Calu3 (cell line): Measurements from ENCODE around the gene HMCN2. TPM values are rescaled to one million over a fixed set of nuclear protein-coding genes. Genes with fewer than 3 reads are reported as not detected.

Source experiments
- BruUV-seq: library from RNA; stranded (reverse); fragments of 400-500 nt; replicated peaks from 2 replicates; lab custom pipeline; 2021; lab: Mats Ljungman, UMichigan
- CTCF ChIA-PET: fragments of 300-600 bp; sonication (Branson Sonifier 250); formaldehyde crosslinking; loops from one replicate; lab custom pipeline; 2022; ENCODE audit warnings: antibody characterized with exemption; lab: Charles Lee
- DNase-seq: peaks from one replicate; pipeline ENCODE4 v3.0.0; 2022
- H3K27ac Mint-ChIP-seq: one replicate; pipeline ENCODE4 v1.8.0; 2022; ENCODE audit warnings: mixed read lengths; ENCODE audit not compliant: unreplicated experiment
- H3K27me3 Mint-ChIP-seq: one replicate; pipeline ENCODE4 v1.8.0; 2022; ENCODE audit warnings: mixed read lengths; ENCODE audit not compliant: unreplicated experiment
- H3K36me3 Mint-ChIP-seq: one replicate; pipeline ENCODE4 v1.8.0; 2022; ENCODE audit warnings: mild to moderate bottlenecking, moderate library complexity, mixed read lengths; ENCODE audit not compliant: insufficient read depth, unreplicated experiment
- H3K4me1 Mint-ChIP-seq: one replicate; pipeline ENCODE4 v1.8.0; 2022; ENCODE audit warnings: mild to moderate bottlenecking, low read depth, mixed read lengths; ENCODE audit not compliant: unreplicated experiment
- H3K4me3 Mint-ChIP-seq: one replicate; pipeline ENCODE4 v1.8.0; 2022; ENCODE audit warnings: mild to moderate bottlenecking, low read depth, moderate library complexity, mixed read lengths; ENCODE audit not compliant: unreplicated experiment
- H3K9me3 Mint-ChIP-seq: one replicate; pipeline ENCODE4 v1.8.0; 2022; ENCODE audit warnings: low read depth, mixed read lengths; ENCODE audit not compliant: unreplicated experiment
- intact Hi-C: fragments of 100-400 bp; cut with micrococcal nuclease; formaldehyde crosslinking; loops from one replicate; pipeline ENCODE4 v1.10.0; 2022; ENCODE audit not compliant: unreplicated experiment
- total RNA-seq: library from RNA; stranded (reverse); gene quantifications from 2 replicates; pipeline ENCODE4 v1.2.3, GENCODE V29; 2022
- TF ChIP-seq, protein P1 (sequence below): fragments of 200-600 bp; IDR thresholded peaks from one replicate; pipeline ENCODE4 v1.8.0; 2022; ENCODE audit warnings: antibody characterized with exemption; ENCODE audit not compliant: unreplicated experiment

The HMCN2 gene
- total RNA-seq, 1 experiment from 2014 or later = not detected

DNA sequence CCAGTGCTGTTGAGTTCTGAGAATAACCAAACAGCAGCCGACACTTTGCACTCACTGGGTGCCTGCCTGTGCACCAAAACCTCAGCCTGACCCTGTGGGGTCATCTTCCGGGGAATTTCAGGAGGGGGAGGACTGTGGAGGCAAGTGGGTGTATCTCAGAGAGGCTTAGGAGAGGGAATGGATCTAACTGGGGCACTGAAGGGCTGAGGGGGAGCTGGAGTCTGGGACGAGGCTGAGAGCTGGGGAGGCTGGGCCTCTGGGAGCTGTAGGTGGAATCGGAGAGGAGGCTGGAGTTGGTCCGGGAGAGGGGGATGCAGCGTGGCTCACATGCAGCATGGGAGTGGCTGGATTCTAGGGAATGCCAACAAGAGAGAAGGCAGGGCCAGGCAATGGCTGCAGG lies 164.3 kb downstream of the HMCN2 start:
- no peak overlapping the region for H3K27ac Mint-ChIP-seq
- CTCF ChIA-PET = no interaction called here

DNA sequence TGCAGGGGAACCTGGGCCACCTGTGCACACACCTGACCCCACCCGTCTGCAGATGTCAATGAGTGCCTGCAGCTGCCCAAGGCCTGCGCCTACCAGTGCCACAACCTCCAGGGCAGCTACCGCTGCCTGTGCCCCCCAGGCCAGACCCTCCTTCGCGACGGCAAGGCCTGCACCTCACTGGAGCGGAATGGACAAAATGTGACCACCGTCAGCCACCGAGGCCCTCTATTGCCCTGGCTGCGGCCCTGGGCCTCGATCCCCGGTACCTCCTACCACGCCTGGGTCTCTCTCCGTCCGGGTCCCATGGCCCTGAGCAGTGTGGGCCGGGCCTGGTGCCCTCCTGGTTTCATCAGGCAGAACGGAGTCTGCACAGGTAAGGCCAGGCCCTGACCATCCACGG lies 164.7 kb downstream of the HMCN2 start:
- Mint-ChIP-seq H3K4me1 (peaks cover 8% of the 10 kb centered on the region), H3K27me3 (peaks cover 21% of the 10 kb centered on the region), H3K36me3 (no peaks in the 10 kb centered on the region), H3K4me3 (no peak overlapping the region), H3K9me3 (peaks cover 3% of the 10 kb centered on the region), H3K27ac (no peak overlapping the region)
- CTCF ChIA-PET = no interaction called here
- no TSS peak for BruUV-seq
- DNase-seq = no peak
- intact Hi-C loops = no loop called here
- TF ChIP-seq, protein P1, sequence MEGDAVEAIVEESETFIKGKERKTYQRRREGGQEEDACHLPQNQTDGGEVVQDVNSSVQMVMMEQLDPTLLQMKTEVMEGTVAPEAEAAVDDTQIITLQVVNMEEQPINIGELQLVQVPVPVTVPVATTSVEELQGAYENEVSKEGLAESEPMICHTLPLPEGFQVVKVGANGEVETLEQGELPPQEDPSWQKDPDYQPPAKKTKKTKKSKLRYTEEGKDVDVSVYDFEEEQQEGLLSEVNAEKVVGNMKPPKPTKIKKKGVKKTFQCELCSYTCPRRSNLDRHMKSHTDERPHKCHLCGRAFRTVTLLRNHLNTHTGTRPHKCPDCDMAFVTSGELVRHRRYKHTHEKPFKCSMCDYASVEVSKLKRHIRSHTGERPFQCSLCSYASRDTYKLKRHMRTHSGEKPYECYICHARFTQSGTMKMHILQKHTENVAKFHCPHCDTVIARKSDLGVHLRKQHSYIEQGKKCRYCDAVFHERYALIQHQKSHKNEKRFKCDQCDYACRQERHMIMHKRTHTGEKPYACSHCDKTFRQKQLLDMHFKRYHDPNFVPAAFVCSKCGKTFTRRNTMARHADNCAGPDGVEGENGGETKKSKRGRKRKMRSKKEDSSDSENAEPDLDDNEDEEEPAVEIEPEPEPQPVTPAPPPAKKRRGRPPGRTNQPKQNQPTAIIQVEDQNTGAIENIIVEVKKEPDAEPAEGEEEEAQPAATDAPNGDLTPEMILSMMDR = no peak

More for the DNA sequence above, 164.3 kb downstream of the HMCN2 start:
- Mint-ChIP-seq H3K27me3 (peaks cover 21% of the 10 kb centered on the region), H3K4me1 (peaks cover 8% of the 10 kb centered on the region), H3K36me3 (no peaks in the 10 kb centered on the region), H3K4me3 (no peak overlapping the region), H3K9me3 (peaks cover 3% of the 10 kb centered on the region)
- BruUV-seq = no TSS peak
- intact Hi-C loops = no loop called here
- no peak for DNase-seq
- TF ChIP-seq, protein P1 = no peak

DNA sequence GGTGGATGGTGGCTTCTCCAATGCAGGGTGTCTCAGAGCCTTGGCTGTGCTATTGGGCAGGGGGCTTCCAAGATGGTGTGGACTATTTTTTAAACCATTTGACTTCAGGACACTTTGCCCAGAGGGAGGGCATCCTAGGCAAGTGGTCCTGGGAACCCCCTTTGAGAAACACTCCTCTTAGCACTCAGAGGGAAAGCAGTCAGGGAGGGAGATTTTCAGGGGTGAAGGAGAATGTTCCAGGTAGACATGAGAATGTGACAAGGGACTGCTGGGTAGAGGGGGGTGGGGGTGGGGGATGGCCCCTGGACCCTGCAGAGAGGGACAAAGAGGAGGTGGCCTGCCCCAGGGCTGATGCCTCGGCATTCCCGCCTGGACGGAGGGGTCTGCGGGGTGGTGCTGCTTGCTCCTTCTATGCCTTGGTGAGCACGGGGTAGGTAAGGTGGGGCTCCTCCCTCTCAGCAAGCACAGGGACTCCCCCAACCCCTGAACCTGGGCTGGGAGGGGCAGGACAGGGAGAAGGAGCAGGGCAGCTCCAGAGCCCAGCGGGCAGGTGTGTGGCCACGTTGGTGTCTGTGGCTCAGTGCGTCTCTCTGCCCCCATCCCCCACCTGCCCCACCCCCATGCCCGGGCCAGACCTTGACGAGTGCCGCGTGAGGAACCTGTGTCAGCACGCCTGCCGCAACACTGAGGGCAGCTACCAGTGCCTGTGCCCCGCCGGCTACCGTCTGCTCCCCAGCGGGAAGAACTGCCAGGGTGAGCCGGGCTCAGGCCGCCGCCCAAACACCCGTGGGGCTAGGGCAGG lies 165.4 kb downstream of the HMCN2 start:
- Mint-ChIP-seq H3K9me3 (peaks cover 3% of the 10 kb centered on the region), H3K27me3 (peaks cover 28% of the 10 kb centered on the region), H3K4me1 (peaks cover 8% of the 10 kb centered on the region)

DNA sequence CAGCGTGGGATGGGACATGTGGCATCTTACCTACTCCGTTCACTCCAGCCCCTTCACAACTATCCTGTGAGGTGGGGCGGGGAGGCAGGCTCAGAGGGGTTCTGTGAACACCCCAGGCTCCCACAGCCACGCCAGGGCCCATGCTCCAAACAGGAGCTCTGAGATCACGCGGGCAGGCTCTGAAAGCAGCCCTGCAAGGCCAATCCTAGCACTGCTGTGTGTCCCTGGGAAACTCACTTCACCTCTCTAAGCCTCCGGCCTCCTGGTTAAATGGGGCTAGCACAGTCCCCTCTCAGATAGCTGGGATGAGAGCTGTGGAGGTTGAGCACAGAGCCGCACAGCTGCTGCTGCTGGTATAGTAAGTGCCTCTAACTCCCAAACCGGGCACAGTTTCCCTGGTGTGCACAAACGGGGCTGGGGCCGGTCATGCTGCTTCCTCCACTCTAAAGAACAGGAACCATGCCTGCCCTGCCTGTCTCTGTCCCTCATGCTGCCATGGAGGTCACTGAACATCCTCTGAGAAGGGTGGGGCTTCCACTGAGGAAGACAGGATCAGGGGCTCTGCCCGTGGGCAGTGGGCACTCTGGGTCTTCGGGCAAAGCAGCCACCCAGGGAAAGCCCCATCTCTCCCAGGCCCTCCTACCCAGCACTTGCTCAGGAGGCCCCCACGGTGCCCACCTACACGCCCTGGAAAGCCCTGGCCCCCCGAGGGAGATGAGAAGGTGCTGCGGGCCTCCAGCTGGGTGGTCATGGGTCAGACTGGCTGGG lies 166.2 kb downstream of the HMCN2 start:
- TF ChIP-seq, protein P1 = no peak
- no peak overlapping the region for H3K27ac Mint-ChIP-seq
- CTCF ChIA-PET = no interaction called here
- H3K36me3 Mint-ChIP-seq = no peaks in the 10 kb centered on the region
- intact Hi-C loops = no loop called here
- H3K9me3 Mint-ChIP-seq = peaks cover 3% of the 10 kb centered on the region
- no TSS peak for BruUV-seq
- H3K27me3 Mint-ChIP-seq = peaks cover 36% of the 10 kb centered on the region
- no peak for DNase-seq
- peaks cover 5% of the 10 kb centered on the region for H3K4me1 Mint-ChIP-seq
- H3K4me3 Mint-ChIP-seq = no peak overlapping the region

More for the DNA sequence above, 165.4 kb downstream of the HMCN2 start:
- Mint-ChIP-seq H3K27ac (no peak overlapping the region), H3K36me3 (no peaks in the 10 kb centered on the region), H3K4me3 (no peak overlapping the region)
- intact Hi-C loops = no loop called here
- no peak for DNase-seq
- TF ChIP-seq, protein P1 = no peak
- BruUV-seq = no TSS peak
- CTCF ChIA-PET = no interaction called here
